Neural progenitor cell (in vitro differentiated cells): ENCODE results near the gene RORB. TPM values are rescaled to one million over a fixed set of nuclear protein-coding genes. Genes with fewer than 3 reads are reported as not detected.

Source experiments
- DNase-seq: peaks from one replicate; pipeline ENCODE4 v3.0.0-alpha.2; 2016; ENCODE audit warnings: low spot score
- H2AFZ ChIP-seq: fragments of 200-600 bp; sonication (generic); replicated peaks from 2 replicates; pipeline ENCODE4 v1.6.1; 2016; ENCODE audit warnings: antibody characterized with exemption
- H3F3A ChIP-seq: fragments of 200-600 bp; sonication (generic); 2 replicates; pipeline ENCODE4 v1.6.1; 2016; ENCODE audit warnings: antibody characterized with exemption, low read depth
- H3K27ac ChIP-seq: fragments of 200-600 bp; sonication (generic); 2 replicates; pipeline ENCODE4 v1.5.1; 2016; ENCODE audit warnings: mild to moderate bottlenecking
- H3K27me3 ChIP-seq: fragments of 200-600 bp; sonication (generic); 2 replicates; pipeline ENCODE4 v1.6.1; 2016; ENCODE audit warnings: mild to moderate bottlenecking, moderate library complexity
- H3K36me3 ChIP-seq: fragments of 200-600 bp; sonication (generic); 2 replicates; pipeline ENCODE4 v1.5.1; 2016
- H3K4me1 ChIP-seq: fragments of 200-600 bp; sonication (generic); 2 replicates; pipeline ENCODE4 v1.6.1; 2016; ENCODE audit warnings: mixed run types
- H3K4me2 ChIP-seq: fragments of 200-600 bp; sonication (generic); 2 replicates; pipeline ENCODE4 v1.6.1; 2016
- H3K4me3 ChIP-seq: fragments of 200-600 bp; sonication (generic); 2 replicates; pipeline ENCODE4 v1.5.1; 2016
- H3K79me2 ChIP-seq: fragments of 200-600 bp; sonication (generic); 2 replicates; pipeline ENCODE4 v1.6.1; 2016; ENCODE audit warnings: low read depth
- H3K9ac ChIP-seq: fragments of 200-600 bp; sonication (generic); 2 replicates; pipeline ENCODE4 v1.6.1; 2016
- H3K9me3 ChIP-seq: fragments of 200-600 bp; sonication (generic); 2 replicates; pipeline ENCODE4 v1.5.1; 2016; ENCODE audit warnings: low read depth
- H4K20me1 ChIP-seq: fragments of 200-600 bp; sonication (generic); 2 replicates; pipeline ENCODE4 v1.6.1; 2016; ENCODE audit warnings: low read depth
- H3K27ac Mint-ChIP-seq: 3 replicates; pipeline ENCODE4 v1.8.0; 2021; ENCODE audit warnings: mixed read lengths
- H3K27me3 Mint-ChIP-seq: 2 replicates; pipeline ENCODE4 v1.8.0; 2022; ENCODE audit warnings: low read depth, mild to moderate bottlenecking, inconsistent platforms, moderate library complexity, mixed read lengths; ENCODE audit not compliant: insufficient read depth
- H3K36me3 Mint-ChIP-seq: 3 replicates; pipeline ENCODE4 v1.8.0; 2021; ENCODE audit warnings: mixed read lengths
- H3K4me1 Mint-ChIP-seq: 3 replicates; pipeline ENCODE4 v1.8.0; 2021; ENCODE audit warnings: mixed read lengths
- H3K4me3 Mint-ChIP-seq: 3 replicates; pipeline ENCODE4 v1.8.0; 2021; ENCODE audit warnings: mild to moderate bottlenecking, moderate library complexity, mixed read lengths
- H3K9me3 Mint-ChIP-seq: 3 replicates; pipeline ENCODE4 v1.8.0; 2020; ENCODE audit warnings: mixed read lengths
- EZH2 ChIP-seq: fragments of 200-600 bp; sonication (generic); IDR thresholded peaks from 2 replicates; pipeline ENCODE4 v1.6.1; 2017; ENCODE audit warnings: antibody characterized with exemption, mild to moderate bottlenecking, moderate library complexity
- EZH2phosphoT487 ChIP-seq: fragments of 200-600 bp; sonication (generic); IDR thresholded peaks from 2 replicates; pipeline ENCODE4 v1.6.1; 2017; ENCODE audit warnings: antibody characterized with exemption
- total RNA-seq: library from RNA; depleted of rRNA; stranded (reverse); fragments of >200 nt; gene quantifications from 2 replicates; pipeline ENCODE4 v1.2.3, GENCODE V29; 2015; ENCODE audit warnings: low replicate concordance
- TF ChIP-seq, protein P1 (sequence below): fragments of 200-600 bp; sonication (generic); IDR thresholded peaks from 2 replicates; pipeline ENCODE4 v1.5.1; 2017; ENCODE audit warnings: antibody characterized with exemption, mild to moderate bottlenecking

The RORB gene
- total RNA-seq, 1 donor from 2014 or later, result 4.2 TPM

DNA sequence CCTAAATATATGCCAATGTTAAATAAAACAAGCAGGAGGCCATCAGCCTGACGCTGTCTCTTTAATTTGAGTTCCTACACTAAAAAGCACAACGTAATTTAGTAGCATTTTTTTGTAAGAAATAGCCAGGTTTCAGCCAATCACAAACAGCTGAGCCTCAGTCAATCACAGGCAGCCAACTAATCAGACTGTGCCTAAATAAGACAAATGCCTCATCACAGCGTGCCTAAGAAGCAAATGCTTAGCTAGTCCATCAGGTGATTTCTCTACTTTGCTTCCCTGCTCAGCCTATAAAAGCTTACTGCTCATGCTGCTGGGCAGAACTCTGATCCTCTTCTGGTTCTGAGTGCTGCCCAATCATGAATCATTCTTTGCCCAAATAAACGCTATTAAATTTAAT lies 38.3 kb upstream of the RORB start:
- no peaks in the 10 kb centered on the region for H3K79me2 ChIP-seq
- H3K27ac ChIP-seq, result no peak overlapping the region
- no peaks in the 10 kb centered on the region for H3K36me3 ChIP-seq
- Mint-ChIP-seq H3K4me3 (no peak overlapping the region), H3K4me1 (peaks cover 3% of the 10 kb centered on the region), H3K36me3 (no peaks in the 10 kb centered on the region), H3K27ac (no peak overlapping the region), H3K27me3 (no peaks in the 10 kb centered on the region), H3K9me3 (no peaks in the 10 kb centered on the region)
- peaks cover 6% of the 10 kb centered on the region for H3F3A ChIP-seq
- no peaks in the 10 kb centered on the region for H3K9me3 ChIP-seq
- no peaks in the 10 kb centered on the region for H3K27me3 ChIP-seq
- DNase-seq, result no peak
- H3K4me1 ChIP-seq, result peaks cover 12% of the 10 kb centered on the region
- H3K4me2 ChIP-seq, result no peak overlapping the region
- no peak overlapping the region for H3K4me3 ChIP-seq
- peak overlapping the region; percentile 70 for H2AFZ ChIP-seq
- TF ChIP-seq EZH2phosphoT487 (no peak), EZH2 (no peak)
- TF ChIP-seq, protein P1, sequence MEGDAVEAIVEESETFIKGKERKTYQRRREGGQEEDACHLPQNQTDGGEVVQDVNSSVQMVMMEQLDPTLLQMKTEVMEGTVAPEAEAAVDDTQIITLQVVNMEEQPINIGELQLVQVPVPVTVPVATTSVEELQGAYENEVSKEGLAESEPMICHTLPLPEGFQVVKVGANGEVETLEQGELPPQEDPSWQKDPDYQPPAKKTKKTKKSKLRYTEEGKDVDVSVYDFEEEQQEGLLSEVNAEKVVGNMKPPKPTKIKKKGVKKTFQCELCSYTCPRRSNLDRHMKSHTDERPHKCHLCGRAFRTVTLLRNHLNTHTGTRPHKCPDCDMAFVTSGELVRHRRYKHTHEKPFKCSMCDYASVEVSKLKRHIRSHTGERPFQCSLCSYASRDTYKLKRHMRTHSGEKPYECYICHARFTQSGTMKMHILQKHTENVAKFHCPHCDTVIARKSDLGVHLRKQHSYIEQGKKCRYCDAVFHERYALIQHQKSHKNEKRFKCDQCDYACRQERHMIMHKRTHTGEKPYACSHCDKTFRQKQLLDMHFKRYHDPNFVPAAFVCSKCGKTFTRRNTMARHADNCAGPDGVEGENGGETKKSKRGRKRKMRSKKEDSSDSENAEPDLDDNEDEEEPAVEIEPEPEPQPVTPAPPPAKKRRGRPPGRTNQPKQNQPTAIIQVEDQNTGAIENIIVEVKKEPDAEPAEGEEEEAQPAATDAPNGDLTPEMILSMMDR, result no peak
- no peaks in the 10 kb centered on the region for H4K20me1 ChIP-seq
- H3K9ac ChIP-seq, result no peak overlapping the region

DNA sequence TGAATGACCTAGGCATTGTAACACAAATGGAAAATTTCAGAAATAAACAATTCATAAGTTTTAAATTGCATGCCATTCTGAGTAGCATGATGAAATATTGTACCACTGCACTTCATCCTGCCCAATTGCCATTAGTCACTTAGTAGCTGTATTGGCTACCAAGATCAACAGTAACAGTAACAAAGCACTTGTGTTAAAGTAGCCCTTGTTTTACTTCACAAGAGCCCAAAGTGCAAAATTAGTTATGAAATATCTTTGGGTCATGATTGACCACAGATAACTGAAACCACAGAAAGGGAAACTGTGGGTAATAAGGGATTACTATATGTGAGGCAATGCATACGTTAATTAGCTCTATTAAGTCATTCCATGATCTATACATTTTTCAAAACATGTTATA lies 33.3 kb upstream of the RORB start:
- Mint-ChIP-seq H3K36me3 (no peaks in the 10 kb centered on the region), H3K4me1 (no peaks in the 10 kb centered on the region), H3K9me3 (no peaks in the 10 kb centered on the region), H3K27ac (no peak overlapping the region), H3K4me3 (no peak overlapping the region), H3K27me3 (no peaks in the 10 kb centered on the region)
- Histone ChIP-seq H3K4me3 (no peak overlapping the region), H3K27ac (no peak overlapping the region), H3K4me2 (no peak overlapping the region), H3K4me1 (peaks cover 8% of the 10 kb centered on the region), H3K27me3 (no peaks in the 10 kb centered on the region), H3F3A (peaks cover 5% of the 10 kb centered on the region), H3K79me2 (no peaks in the 10 kb centered on the region), H3K9me3 (no peaks in the 10 kb centered on the region), H3K9ac (no peak overlapping the region), H3K36me3 (no peaks in the 10 kb centered on the region), H2AFZ (no peak overlapping the region), H4K20me1 (no peaks in the 10 kb centered on the region)
- DNase-seq, result no peak
- TF ChIP-seq, protein P1, result no peak
- TF ChIP-seq EZH2phosphoT487, result no peak
- TF ChIP-seq EZH2, result no peak

DNA sequence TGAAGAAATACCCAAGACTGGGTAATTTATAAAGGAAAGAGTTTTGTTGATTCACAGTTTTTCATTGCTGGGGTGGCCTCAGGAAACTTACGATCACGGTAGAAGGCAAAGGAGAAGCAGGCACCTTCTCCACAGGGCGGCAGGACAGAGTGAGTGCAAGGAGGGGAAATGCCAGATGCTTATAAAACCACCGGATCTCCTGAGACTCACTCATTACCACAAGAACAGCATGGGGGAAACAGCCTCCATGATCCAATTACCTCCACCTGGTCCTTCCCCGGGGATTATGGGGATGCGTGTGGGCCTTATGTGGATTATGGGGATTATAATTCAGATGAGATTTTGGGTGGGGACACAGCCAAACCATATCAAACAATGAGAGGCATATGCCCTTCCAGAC lies 18.5 kb upstream of the RORB start:
- Histone ChIP-seq H3K9ac (no peak overlapping the region), H3K79me2 (no peaks in the 10 kb centered on the region), H4K20me1 (no peaks in the 10 kb centered on the region), H3K4me2 (no peak overlapping the region), H3K36me3 (no peaks in the 10 kb centered on the region), H3K27ac (no peak overlapping the region), H3K9me3 (no peaks in the 10 kb centered on the region), H3K4me3 (no peak overlapping the region), H2AFZ (peak overlapping the region; percentile 26), H3K27me3 (no peaks in the 10 kb centered on the region), H3F3A (no peaks in the 10 kb centered on the region), H3K4me1 (no peaks in the 10 kb centered on the region)
- Mint-ChIP-seq H3K27ac (no peak overlapping the region), H3K36me3 (no peaks in the 10 kb centered on the region), H3K4me1 (peaks cover 11% of the 10 kb centered on the region), H3K4me3 (no peak overlapping the region), H3K9me3 (peaks cover 14% of the 10 kb centered on the region), H3K27me3 (no peaks in the 10 kb centered on the region)
- DNase-seq, result no peak
- TF ChIP-seq EZH2 (no peak), EZH2phosphoT487 (no peak)
- TF ChIP-seq, protein P1, result no peak

DNA sequence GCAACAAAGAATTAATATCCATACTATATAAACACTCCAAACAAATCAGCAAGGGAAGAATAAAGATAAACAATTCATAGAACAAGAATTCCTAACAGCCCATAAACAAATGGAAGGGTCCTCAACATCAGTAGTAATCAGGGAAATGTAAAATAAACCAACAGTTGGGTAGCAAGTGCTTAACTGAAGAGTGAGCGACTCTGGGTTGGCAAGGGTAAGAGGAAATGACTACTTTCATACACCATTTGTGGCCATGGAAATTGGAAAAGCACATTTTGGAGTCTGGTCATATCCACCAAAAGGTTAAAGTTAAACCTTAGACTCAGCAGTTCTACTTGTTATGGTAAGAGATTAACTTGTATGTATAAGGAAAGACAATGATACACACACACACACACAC lies 17.4 kb upstream of the RORB start:
- Mint-ChIP-seq H3K27ac (no peak overlapping the region), H3K4me3 (no peak overlapping the region), H3K9me3 (peaks cover 14% of the 10 kb centered on the region), H3K27me3 (no peaks in the 10 kb centered on the region), H3K4me1 (peaks cover 11% of the 10 kb centered on the region), H3K36me3 (no peaks in the 10 kb centered on the region)
- H2AFZ ChIP-seq, result no peak overlapping the region
- H3K9me3 ChIP-seq, result no peaks in the 10 kb centered on the region
- no peak for DNase-seq
- no peaks in the 10 kb centered on the region for H3K36me3 ChIP-seq
- H4K20me1 ChIP-seq, result no peaks in the 10 kb centered on the region
- H3K4me3 ChIP-seq, result no peak overlapping the region
- no peaks in the 10 kb centered on the region for H3F3A ChIP-seq
- H3K4me1 ChIP-seq, result no peaks in the 10 kb centered on the region
- TF ChIP-seq EZH2, result no peak
- no peak for TF ChIP-seq EZH2phosphoT487
- TF ChIP-seq, protein P1, result no peak
- no peak overlapping the region for H3K9ac ChIP-seq
- H3K27ac ChIP-seq, result no peak overlapping the region
- no peaks in the 10 kb centered on the region for H3K27me3 ChIP-seq
- H3K79me2 ChIP-seq, result no peaks in the 10 kb centered on the region
- H3K4me2 ChIP-seq, result no peak overlapping the region
